HG02884 (cell line): ENCODE results near the gene TMPRSS6.

Source experiments
- ATAC-seq: cut with Tn5 transposase; IDR thresholded peaks from one replicate; pipeline ENCODE4 v1.9.1; 2021; ENCODE audit warnings: mild to moderate bottlenecking, moderate library complexity; ENCODE audit not compliant: unreplicated experiment

The TMPRSS6 gene

DNA sequence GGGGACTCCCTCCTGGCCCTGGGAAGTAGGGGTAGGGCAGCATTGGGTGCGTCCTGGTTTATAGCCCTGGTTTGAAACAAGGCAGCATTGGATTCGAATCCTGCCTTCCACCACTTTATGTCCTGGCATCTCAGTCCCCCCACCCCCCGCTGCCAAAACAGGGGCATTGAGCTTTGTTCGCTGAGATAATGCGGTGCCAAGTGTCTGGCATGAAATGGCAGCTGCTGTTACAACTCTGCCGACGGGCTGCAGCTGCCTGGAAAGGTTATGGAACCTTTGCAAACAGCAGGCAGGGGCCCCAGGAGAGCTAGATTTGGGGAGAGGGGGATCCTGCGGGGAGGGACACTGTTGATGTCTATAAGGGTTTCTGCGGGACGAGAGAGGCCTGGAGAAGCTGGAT is 92.2 kb downstream of the TMPRSS6 start:
- ATAC-seq, result no peak

DNA sequence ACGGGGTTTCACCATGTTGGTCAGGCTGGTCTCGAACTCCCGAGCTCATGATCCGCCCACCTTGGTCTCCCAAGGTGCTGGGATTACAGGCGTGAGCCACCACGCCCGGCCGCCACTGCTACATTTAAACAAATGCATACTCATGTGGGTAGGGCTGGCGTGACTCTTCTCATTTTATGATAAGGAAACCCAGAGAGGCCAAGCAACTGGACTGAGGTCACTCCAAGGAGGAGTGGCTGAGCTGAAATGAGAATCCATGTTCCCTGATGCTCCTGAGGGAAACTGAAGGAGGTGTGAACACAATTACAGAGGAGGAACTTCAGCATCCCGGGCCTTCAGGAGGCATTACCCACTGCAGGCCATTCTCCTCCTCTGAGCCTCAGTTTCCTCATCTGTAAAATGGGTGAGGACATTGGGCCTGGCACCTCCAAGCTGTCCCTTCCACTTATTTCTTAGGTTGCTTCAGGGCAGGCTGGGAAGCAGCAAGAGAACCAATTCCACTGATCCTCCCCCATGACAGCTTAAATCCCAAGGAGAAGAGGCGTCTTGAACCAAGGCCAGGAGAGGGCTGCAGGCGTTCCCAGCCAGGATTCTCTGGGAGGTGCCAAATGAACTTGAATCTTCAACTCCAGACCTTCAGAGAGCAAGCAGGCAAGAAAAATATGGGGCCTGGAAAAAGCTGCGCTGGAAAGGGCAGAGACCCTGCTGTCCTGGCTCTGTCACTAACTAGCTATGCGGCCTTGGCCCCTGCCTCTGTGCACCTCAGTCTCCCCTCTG is 93.2 kb downstream of the TMPRSS6 start:
- no peak for ATAC-seq

DNA sequence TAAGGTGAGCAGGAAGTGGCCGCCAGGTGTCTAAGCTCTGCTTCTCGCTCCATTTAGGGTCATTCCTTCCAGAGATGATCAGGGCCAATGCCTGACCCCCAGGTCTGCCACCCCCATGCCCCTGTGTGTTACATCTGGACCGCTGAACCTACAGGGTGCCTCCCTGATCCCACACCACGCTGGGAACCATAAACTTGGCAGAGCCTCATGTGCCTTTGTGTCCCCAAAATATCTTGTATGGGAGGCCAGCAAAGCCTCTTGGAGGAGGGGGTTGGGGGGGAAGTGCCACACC is 94.0 kb downstream of the TMPRSS6 start:
- no peak for ATAC-seq
